Fibroblast of peridontal ligament (primary cell): ENCODE results near the gene RNF213.
"Not testable (repeated sequence)": the region's sequence is repeated elsewhere in the genome, so short reads cannot be mapped to it uniquely, and the experiment has no call there.

Experiments used
- DNase-seq: peaks from one replicate; pipeline ENCODE4 v3.0.0-alpha.2; 2010; ENCODE audit errors: extremely low read depth

Gene RNF213

GRCh38 chr17:80319999-80320344 lies 59.3 kb downstream of the RNF213 start:
- no peak for DNase-seq

GRCh38 chr17:80320496-80320895 lies 59.8 kb downstream of the RNF213 start:
- no peak for DNase-seq

GRCh38 chr17:80322864-80323263 lies 62.2 kb downstream of the RNF213 start:
- no peak for DNase-seq

DNA sequence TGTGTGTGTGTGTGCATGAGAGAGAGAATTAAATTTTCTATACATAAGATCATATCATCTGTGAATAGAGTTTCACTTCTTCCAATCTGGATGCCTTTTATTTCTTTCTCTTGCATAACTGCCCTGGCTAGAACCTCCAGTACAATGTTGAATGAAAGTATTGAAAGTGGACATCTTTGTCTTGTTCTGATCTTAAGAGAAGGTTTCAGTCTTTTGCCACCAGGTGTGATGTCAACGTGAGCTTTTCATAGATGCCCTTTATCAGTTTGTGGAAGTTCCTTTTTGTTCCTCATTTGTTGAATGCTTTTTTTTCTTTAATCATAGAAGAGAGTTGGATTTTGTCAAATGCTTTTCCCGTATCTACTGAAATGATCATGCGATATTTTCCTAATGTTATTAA lies 63.3 kb downstream of the RNF213 start:
- DNase-seq: no peak

DNA sequence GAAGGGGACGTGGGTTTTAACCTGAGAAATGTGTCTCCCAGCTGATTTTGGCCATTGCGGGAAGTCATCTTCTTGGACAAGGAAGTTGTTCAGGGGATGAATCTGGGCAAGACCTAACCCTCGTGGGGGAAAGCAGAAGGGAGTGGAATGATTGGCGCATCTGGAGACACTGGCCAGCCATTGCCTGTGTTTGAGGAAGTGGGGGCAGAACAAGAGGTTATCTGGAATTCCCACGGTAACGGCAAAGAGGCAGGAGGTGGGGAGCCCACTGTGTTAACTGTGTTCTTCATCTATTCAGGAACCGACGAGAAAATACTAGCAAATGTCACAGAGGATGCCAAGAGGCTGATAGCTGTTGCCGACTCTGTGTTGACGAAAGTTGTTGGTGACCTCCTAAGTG lies 66.9 kb downstream of the RNF213 start:
- no peak for DNase-seq

DNA sequence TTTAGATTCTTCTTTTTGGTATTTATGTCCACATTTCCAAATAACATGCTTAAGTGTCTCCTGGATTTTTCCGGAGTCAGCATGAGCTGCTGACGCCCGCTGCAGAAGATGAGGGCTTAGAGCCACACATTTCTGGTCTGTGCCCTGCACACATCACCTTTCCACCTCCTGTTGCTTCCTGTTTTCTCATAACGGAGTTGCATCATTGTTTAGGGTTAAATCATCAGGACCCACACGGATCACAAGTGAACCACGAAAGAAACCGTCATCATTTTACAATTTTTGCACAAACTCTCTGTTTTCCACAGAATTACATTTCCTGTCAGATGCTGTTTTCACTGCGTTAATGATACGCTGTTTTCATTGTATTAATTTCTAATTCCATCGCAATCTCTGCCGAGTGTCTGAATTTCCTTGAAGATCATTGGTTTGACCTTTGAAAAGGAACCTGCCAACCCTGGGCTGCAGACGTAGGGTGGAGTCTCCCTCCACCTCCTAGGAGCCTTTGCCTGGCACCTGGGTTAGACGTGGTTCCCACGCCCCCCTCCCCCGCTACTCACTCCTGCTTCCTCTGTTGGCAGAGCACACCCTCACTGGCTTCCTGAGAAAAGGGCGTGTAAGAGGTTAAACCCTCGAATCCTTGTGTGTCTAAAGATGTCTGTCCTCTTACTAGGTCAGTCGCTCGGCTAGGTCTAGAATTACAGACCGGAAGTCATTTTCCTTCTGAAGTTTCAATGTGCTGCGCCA lies 68.2 kb downstream of the RNF213 start:
- DNase-seq: no peak

GRCh38 chr17:80329421-80329820 lies 68.8 kb downstream of the RNF213 start:
- DNase-seq: not testable (repeated sequence)

- no peak for DNase-seq
Observed at GRCh38 chr17:80330276-80330675, 69.6 kb downstream of the RNF213 start.

DNA sequence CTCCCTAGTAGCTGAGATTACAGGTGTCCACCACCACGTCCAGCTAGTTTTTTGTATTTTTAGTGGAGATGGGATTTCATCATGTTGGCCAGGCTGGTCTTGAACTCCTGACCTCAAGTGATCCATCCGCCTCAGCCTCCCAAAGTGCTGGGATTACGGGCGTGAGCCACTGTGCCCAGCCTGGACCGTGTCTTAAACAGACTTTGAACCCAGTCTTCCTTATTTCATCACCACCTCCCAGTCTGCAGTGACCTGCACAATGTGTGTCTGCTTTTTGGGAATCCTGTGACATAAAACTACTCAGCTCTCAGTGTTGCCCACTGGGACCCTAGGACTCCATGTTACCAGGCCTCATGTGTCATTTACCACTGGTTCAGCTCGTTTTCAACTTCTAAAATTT lies 70.3 kb downstream of the RNF213 start:
- DNase-seq: not testable (repeated sequence)

DNA sequence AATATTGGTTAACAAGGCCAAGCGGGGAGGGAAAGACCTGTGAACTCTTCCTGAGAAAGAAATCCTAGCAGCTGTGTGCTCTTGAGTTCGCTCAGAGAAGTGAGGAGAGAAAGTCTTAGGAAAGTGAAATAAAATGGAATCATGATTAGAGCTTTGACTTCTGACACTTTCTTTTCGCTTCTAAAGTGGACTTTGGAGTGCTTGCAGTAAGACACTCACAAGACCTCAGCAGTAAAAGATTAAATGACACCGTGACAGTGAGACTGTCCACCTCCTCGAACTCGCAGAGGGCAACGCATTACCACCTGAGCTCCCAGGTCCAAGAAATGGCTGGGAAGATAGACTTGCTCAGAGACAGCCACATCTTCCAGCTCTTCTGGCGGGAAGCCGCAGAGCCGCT lies 71.2 kb downstream of the RNF213 start:
- no peak for DNase-seq

DNA sequence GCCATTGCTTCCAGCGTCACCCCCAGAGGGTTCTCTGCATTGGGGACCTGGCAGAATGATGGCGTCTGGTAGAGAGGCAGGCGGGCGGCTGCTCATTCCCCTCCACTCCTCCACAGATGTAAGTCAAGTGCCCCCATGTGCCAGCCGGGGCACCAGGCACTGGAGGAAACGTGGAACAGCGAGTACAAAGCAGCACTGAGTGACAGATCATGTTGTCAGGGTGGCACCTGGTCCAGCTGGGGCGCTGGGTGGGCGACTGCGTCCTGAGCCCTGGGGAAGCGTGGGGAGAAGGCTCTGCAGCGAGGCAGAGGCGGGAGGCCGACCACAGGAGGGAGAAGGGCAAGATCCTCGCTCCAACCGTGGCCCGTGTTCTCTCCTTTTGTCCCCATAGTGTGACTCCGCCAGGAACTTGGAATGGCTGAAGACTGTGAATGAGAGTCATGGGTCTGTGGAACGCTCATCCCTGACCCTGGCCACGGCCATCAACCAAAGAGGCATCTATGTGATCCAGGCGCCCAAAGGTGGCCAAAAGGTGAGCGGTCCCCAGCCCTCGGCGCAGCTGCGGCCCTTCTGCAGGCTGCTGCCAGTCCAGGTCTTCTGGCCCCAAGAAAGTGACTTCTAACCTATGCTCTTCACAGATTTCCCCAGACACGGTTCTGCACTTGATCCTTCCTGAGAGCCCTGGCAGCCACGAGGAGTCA lies 76.7 kb downstream of the RNF213 start:
- DNase-seq: no peak

DNA sequence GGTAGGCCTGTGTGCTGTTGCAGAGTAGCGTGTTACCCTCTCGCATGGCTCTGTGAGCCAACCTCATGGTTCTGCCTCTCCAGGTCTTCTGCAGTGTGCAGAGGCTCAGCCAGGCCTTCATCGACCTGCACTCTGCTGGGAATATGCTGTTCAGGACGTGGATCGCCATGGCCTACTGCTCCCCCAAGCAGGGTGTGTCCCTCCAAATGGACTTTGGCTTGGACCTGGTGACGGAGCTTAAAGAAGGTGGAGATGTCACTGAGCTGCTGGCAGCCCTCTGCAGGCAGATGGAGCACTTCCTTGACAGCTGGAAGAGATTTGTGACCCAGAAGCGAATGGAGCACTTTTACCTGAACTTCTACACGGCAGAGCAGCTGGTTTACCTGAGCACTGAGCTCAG lies 78.5 kb downstream of the RNF213 start:
- DNase-seq: no peak

DNA sequence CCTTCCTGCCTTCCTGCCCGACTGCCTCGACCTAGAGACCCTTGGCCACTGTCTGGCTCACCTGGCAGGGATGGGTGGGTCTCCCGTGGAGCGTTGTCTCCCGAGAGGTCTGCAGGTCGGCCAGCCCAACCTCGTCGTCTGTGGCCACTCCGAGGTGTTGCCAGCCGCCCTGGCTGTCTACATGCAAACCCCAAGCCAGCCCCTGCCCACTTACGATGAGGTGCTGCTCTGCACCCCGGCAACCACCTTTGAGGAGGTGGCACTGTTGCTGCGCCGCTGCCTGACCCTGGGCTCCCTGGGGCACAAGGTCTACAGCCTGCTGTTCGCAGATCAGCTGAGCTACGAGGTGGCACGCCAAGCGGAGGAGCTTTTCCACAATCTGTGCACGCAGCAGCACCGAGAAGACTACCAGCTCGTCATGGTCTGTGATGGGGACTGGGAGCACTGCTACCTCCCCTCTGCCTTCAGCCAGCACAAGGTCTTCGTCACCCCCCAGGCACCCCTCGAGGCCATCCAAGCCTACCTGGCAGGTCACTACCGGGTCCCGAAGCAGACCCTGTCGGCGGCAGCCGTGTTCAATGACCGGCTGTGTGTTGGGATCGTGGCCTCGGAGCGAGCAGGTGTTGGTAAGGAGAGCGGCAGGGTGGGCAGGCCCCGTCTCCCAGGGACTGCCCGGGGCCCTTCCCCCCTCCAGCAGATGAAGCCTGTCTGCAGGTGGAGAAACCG lies 79.2 kb downstream of the RNF213 start:
- no peak for DNase-seq

GRCh38 chr17:80345321-80345720 lies 84.7 kb downstream of the RNF213 start:
- DNase-seq: no peak

DNA sequence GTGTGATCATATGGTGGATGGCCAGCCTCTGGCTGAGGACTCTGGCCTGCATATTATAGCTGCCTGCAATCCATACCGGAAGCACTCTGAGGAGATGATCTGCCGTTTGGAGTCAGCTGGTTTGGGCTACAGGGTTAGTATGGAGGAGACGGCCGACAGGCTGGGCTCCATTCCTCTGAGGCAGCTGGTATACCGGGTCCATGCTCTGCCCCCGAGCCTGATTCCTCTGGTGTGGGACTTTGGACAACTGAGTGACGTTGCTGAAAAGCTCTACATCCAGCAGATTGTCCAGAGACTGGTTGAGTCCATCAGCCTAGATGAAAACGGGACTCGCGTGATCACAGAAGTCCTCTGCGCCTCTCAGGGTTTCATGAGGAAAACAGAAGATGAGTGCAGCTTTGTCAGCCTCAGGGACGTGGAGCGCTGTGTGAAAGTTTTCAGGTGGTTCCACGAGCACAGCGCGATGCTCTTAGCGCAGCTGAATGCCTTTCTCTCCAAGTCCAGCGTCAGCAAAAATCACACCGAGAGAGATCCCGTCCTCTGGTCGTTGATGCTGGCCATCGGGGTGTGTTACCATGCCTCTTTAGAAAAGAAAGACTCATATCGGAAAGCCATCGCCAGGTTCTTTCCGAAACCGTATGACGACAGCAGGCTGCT lies 85.3 kb downstream of the RNF213 start:
- no peak for DNase-seq

DNA sequence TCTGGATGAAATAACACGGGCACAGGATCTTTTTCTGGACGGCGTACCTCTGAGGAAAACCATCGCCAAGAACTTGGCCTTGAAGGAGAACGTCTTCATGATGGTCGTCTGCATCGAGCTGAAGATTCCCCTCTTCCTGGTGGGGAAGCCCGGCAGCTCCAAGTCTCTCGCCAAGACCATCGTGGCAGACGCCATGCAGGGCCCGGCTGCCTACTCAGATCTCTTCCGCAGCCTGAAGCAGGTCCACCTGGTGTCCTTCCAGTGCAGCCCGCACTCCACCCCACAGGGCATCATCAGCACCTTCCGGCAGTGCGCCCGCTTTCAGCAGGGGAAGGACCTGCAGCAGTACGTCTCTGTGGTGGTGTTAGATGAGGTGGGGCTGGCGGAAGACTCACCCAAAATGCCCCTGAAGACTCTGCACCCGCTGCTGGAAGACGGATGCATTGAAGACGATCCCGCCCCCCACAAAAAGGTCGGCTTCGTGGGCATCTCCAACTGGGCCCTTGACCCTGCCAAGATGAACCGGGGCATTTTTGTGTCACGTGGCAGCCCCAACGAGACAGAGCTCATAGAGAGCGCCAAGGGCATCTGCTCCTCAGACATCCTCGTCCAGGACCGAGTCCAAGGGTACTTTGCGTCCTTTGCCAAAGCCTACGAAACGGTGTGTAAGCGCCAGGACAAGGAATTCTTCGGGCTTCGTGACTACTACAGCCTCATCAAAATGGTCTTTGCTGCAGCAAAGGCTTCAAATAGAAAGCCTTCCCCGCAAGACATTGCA lies 86.0 kb downstream of the RNF213 start:
- no peak for DNase-seq

DNA sequence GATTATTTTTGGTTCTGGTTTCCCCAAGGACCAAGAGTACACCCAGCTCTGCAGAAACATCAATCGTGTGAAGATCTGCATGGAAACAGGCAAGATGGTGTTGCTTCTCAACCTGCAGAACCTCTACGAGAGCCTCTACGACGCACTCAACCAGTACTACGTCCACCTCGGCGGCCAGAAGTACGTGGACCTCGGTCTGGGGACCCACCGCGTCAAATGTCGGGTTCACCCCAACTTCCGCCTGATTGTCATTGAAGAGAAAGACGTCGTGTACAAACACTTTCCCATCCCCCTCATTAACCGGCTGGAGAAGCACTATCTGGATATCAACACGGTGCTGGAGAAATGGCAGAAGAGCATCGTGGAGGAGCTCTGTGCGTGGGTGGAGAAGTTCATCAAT lies 86.9 kb downstream of the RNF213 start:
- no peak for DNase-seq

- DNase-seq: no peak
Observed at GRCh38 chr17:80347948-80348351, 87.3 kb downstream of the RNF213 start.

DNA sequence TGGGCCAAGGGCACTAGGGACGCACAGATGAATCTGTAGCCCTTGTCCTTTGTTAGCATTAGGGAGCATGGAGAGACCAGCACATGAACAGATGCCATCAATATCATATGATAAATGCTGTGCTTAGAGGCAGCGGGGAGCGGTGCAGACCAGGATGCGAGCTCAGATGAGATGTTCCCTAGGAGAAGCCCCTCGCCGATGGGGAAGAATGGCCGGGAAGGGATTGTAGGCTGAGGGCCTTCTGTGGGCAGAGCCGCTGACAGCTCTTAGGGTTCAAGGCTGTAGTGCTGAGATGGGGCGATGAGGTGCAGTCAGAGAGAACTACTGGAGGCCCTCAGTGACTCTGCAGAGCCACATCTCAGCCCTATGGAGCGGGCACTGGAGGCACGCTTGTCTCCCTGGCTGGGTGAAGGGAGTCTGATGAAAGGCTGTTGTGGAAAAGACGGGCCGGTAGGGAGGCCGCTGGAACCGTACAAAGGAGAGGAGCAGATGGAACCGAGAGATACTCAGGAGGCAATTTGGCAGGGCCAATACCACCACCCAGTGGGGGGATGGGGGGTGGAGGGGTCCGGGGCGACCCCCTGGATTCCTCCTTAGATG lies 88.0 kb downstream of the RNF213 start:
- no peak for DNase-seq

DNA sequence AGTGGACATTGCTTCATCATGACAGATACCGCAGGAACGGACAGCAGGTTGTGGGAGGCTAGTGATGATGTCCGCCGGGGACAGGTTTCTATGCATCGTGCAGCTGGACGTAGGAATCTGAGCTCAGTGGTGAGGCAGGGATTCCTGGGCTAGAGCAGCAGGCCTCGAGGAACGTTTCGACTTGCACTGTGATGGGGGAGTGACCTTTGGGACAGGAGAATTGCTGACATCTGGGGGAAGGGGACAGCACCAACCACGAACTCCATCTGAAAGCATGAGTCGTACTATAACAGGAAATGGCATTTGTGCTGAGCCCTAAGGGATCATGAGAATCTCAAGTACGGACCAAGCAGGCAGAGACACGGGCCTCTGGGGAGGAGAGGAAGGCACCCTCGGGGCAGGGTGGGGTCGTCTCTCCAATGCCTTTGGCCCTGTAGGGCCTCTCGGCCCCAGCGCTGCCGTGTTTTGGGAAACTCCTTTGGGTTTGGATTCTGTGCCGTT lies 88.5 kb downstream of the RNF213 start:
- DNase-seq: no peak

GRCh38 chr17:80349751-80350150 lies 89.1 kb downstream of the RNF213 start:
- no peak for DNase-seq
